HCT116 (cell line): ENCODE results near the gene CDKAL1.

Experiments used
- CTCF ChIP-seq, 3 experiments: fragments of 200-600 bp in 1 of 3; sonication (generic) in 1 of 3; IDR thresholded peaks in 2 of 3; conservative IDR thresholded peaks in 1 of 3; 2 replicates each; pipeline ENCODE4 v1.5.1; 2012 to 2017; ENCODE audit warnings: low read depth in 2 of 3, low read length in 2 of 3, antibody characterized with exemption in 1 of 3, borderline replicate concordance in 1 of 3, control low read depth in 1 of 3, mild to moderate bottlenecking in 1 of 3, mixed read lengths in 1 of 3, mixed run types in 1 of 3, moderate library complexity in 1 of 3; ENCODE audit not compliant: insufficient read depth in 1 of 3
- POLR2AphosphoS5 ChIP-seq: IDR thresholded peaks from 2 replicates; pipeline ENCODE4 v1.6.1; 2011; ENCODE audit warnings: mild to moderate bottlenecking, low read depth, low read length, moderate library complexity

- TF ChIP-seq POLR2AphosphoS5 (no peak), CTCF (IDR thresholded peaks at IDR 0.05 in 2 of 3, conservative IDR thresholded peaks at IDR 0.05 in 1 of 3; ENCODE audit: borderline replicate concordance in 1 of 3, insufficient read depth in 1 of 3, low read depth in 2 of 3, low read length in 2 of 3) (no peak)
Measured at GRCh38 chr6:20581070-20581469, 46.8 kb downstream of the CDKAL1 start.
